ENCODE results near the gene LPIN2.
A peak's percentile ranks its signal among the peaks of the same experiment; 100 is the strongest.

Gene LPIN2

DNA sequence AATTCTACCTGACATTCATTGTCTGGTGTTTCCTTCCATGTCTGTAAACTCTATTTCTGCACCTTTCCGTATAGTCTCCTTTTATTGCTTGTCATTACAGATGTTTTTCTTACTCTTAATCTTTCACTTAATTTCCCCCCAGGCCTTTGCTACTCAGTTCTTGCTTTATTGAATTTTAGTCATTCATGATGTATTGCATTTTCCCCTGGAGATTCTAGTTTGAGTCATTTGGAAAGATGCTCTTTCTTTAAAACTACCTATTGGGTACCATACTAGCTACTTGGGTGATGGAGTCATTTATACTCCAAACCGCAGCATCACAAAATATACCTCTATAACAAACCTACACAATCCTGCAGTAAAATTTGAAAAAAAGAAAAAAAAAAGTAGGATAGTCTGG, 27.2 kb upstream of the LPIN2 start:
- no peak overlapping the region for H3K4me3 ChIP-seq (replicated peaks; ENCODE audit: low read depth, low read length)
- H3K36me3 ChIP-seq (ENCODE audit: control insufficient read depth, insufficient read depth, low read length), result no peaks in the 10 kb centered on the region
- no peaks in the 10 kb centered on the region for H3K27me3 ChIP-seq (replicated peaks; ENCODE audit: control insufficient read depth, insufficient read depth, low read length)
- TF ChIP-seq, protein P1, sequence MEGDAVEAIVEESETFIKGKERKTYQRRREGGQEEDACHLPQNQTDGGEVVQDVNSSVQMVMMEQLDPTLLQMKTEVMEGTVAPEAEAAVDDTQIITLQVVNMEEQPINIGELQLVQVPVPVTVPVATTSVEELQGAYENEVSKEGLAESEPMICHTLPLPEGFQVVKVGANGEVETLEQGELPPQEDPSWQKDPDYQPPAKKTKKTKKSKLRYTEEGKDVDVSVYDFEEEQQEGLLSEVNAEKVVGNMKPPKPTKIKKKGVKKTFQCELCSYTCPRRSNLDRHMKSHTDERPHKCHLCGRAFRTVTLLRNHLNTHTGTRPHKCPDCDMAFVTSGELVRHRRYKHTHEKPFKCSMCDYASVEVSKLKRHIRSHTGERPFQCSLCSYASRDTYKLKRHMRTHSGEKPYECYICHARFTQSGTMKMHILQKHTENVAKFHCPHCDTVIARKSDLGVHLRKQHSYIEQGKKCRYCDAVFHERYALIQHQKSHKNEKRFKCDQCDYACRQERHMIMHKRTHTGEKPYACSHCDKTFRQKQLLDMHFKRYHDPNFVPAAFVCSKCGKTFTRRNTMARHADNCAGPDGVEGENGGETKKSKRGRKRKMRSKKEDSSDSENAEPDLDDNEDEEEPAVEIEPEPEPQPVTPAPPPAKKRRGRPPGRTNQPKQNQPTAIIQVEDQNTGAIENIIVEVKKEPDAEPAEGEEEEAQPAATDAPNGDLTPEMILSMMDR (IDR thresholded peaks at IDR 0.05; ENCODE audit: insufficient read depth, low read length, poor library complexity, severe bottlenecking), result no peak
- DNase-seq (ENCODE audit: extremely low read depth, insufficient read length), result no peak

DNA sequence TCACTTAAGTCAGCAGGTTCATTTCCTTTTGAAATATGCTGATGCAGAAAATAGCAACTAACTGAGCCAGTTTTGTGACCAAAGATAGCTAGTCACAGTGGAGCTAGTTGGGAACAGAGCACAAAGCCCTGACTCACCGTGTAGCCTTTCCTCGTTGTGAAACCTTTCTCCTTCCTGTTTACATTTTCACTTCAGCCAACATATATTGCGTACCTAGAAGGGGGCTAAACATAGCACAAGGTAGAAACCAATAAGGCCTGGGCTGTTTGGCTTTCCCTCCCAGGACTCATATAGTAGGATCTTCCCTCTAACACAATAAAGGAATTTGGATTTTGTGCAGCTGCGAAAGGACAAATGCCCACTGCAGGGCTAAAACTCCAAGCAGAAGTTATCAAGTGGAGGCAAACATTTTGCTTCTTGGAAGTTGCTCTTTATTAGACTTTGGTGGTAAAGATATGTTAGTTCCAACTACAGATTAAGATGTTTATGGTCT, 24.5 kb upstream of the LPIN2 start:
- H3K36me3 ChIP-seq (ENCODE audit: control insufficient read depth, insufficient read depth, low read length), result no peaks in the 10 kb centered on the region
- TF ChIP-seq, protein P1 (IDR thresholded peaks at IDR 0.05; ENCODE audit: insufficient read depth, low read length, poor library complexity, severe bottlenecking), result no peak
- no peak overlapping the region for H3K4me3 ChIP-seq (replicated peaks; ENCODE audit: low read depth, low read length)
- no peaks in the 10 kb centered on the region for H3K27me3 ChIP-seq (replicated peaks; ENCODE audit: control insufficient read depth, insufficient read depth, low read length)
- peak; percentile 48 for DNase-seq (ENCODE audit: extremely low read depth, insufficient read length)

DNA sequence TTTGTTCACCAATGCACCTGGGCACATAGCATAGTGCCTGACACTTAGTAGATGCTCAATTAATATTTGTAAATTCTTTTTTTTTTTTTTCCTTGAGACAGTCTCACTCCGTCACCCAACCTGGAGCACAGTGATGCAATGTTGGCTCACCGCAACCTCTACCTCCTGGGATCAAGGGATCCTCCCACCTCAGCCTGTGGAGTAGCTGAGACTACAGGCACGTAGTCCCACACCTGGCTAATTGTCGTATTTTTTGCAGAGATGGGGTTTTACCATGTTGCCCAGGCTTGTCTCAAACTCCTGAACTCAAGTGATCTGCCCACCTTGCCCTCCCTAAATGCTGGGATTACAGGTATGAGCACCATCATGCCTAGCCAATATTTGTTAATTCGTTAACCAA, 23.2 kb upstream of the LPIN2 start:
- Histone ChIP-seq H3K27me3 (replicated peaks; ENCODE audit: control insufficient read depth, insufficient read depth, low read length) (no peaks in the 10 kb centered on the region), H3K4me3 (replicated peaks; ENCODE audit: low read depth, low read length) (no peak overlapping the region), H3K36me3 (ENCODE audit: control insufficient read depth, insufficient read depth, low read length) (no peaks in the 10 kb centered on the region)
- no peak for DNase-seq (ENCODE audit: extremely low read depth, insufficient read length)
- TF ChIP-seq, protein P1 (IDR thresholded peaks at IDR 0.05; ENCODE audit: insufficient read depth, low read length, poor library complexity, severe bottlenecking), result no peak

DNA sequence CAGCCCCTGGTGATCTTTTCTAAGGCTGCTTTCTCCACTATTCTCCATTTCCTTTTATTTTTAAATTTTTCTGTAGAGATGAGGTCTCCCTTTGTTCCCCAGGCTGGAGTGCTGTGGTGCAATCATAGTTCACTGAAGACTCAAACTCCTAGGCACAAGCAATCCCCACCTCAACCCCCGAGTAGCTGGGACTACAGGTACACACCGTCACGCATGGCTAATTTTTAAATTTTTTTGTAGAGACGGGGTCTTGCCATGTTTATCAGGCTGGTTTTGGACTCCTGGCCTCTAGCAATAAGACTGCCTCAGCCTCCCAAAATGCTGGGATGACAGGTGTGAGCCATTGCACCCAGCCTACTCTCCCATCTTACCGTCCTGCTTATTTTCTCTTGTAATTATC, 22.7 kb upstream of the LPIN2 start:
- DNase-seq (ENCODE audit: extremely low read depth, insufficient read length), result no peak
- Histone ChIP-seq H3K27me3 (replicated peaks; ENCODE audit: control insufficient read depth, insufficient read depth, low read length) (no peaks in the 10 kb centered on the region), H3K36me3 (ENCODE audit: control insufficient read depth, insufficient read depth, low read length) (no peaks in the 10 kb centered on the region), H3K4me3 (replicated peaks; ENCODE audit: low read depth, low read length) (no peak overlapping the region)
- TF ChIP-seq, protein P1 (IDR thresholded peaks at IDR 0.05; ENCODE audit: insufficient read depth, low read length, poor library complexity, severe bottlenecking), result no peak

DNA sequence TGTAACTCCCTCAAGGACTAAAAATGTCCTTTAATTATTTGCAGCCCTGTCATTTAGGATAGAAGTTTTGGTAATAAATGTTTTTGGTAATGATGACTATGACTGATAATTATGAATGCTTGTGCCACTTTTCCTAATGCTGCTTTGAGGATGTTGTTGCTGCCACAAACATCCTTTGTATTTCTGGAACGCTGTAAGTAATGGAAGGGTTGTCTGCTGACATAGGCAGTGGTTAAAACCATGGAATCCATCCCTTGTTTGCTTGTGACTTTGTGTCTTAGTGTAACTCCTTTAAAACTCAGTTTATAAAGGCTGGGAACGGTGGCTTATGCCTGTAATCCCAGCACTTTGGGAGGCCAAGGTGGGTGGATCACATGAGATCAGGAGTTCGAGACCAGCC, 19.8 kb upstream of the LPIN2 start:
- no peak for DNase-seq (ENCODE audit: extremely low read depth, insufficient read length)
- no peaks in the 10 kb centered on the region for H3K36me3 ChIP-seq (ENCODE audit: control insufficient read depth, insufficient read depth, low read length)
- TF ChIP-seq, protein P1 (IDR thresholded peaks at IDR 0.05; ENCODE audit: insufficient read depth, low read length, poor library complexity, severe bottlenecking), result no peak

More for the DNA sequence above, 19.8 kb upstream of the LPIN2 start:
- H3K4me3 ChIP-seq (replicated peaks; ENCODE audit: low read depth, low read length), result no peak overlapping the region
- H3K27me3 ChIP-seq (replicated peaks; ENCODE audit: control insufficient read depth, insufficient read depth, low read length), result no peaks in the 10 kb centered on the region
